DMS 273 (cell line): ENCODE results near the gene LTBP3.
"Not testable (repeated sequence)": the region's sequence is repeated elsewhere in the genome, so short reads cannot be mapped to it uniquely, and the experiment has no call there.

ENCODE experiments used
- DNase-seq: peaks from one replicate; lab custom pipeline; 2025; ENCODE audit not compliant: unreplicated experiment; lab: John Stamatoyannopoulos, UW

LTBP3 gene

DNA sequence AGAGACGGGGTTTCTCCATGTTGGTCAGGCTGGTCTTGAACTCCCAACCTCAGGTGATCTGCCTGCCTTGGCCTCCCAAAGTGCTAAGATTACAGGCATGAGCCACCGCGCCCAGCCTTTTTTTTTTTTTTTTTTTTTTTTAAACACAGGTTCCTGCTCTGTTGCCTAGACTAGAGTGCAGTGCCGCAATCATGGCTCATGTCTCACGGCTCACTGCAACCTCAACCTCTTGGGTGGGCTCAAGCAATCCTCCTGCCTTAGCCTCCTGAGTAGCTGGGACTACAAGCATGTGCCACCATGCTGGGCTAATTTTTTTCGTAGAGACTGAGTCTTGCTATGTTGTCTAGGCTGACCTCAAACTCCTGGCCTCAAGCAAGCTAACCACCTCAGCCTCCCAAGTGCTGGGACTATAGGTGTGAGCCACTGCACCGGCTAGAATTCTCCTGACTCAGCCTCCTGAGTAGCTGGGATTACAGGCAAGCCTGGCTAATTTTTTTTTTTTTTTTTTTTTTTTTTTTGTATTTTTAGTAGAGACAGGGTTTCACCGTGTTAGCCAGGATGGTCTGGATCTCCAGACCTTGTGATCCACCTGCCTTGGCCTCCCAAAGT, 39.1 kb downstream of the LTBP3 start:
- DNase-seq: not testable (repeated sequence)

GRCh38 chr11:65516135-65516968, 41.8 kb downstream of the LTBP3 start:
- no peak for DNase-seq

GRCh38 chr11:65512311-65512710, 45.8 kb downstream of the LTBP3 start:
- not testable (repeated sequence) for DNase-seq

GRCh38 chr11:65506772-65507505, 51.2 kb downstream of the LTBP3 start:
- DNase-seq: peak; percentile 96

GRCh38 chr11:65506290-65506771, 51.8 kb downstream of the LTBP3 start:
- DNase-seq: no peak

GRCh38 chr11:65505466-65506289, 52.5 kb downstream of the LTBP3 start:
- no peak for DNase-seq

- no peak for DNase-seq
These were observed 53.3 kb downstream of the LTBP3 start for GRCh38 chr11:65504674-65505465.

DNA sequence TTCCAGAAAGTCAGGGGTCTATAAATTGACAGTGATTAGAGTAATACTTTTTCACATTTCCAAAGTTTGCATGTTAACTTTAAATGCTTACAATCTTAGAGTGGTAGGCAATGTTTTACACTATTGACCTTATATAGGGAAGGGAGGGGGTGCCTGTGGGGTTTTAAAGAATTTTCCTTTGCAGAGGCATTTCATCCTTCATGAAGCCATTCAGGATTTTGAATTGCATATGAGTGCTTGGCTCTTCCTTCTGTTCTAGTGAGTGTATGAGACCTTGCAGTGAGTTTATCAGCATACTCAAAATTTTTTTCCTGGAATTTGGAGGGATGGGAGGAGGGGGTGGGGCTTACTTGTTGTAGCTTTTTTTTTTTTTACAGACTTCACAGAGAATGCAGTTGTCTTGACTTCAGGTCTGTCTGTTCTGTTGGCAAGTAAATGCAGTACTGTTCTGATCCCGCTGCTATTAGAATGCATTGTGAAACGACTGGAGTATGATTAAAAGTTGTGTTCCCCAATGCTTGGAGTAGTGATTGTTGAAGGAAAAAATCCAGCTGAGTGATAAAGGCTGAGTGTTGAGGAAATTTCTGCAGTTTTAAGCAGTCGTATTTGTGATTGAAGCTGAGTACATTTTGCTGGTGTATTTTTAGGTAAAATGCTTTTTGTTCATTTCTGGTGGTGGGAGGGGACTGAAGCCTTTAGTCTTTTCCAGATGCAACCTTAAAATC, 54.0 kb downstream of the LTBP3 start:
- DNase-seq: no peak

- no peak for DNase-seq
These were observed 54.7 kb downstream of the LTBP3 start for GRCh38 chr11:65503368-65503948.

DNA sequence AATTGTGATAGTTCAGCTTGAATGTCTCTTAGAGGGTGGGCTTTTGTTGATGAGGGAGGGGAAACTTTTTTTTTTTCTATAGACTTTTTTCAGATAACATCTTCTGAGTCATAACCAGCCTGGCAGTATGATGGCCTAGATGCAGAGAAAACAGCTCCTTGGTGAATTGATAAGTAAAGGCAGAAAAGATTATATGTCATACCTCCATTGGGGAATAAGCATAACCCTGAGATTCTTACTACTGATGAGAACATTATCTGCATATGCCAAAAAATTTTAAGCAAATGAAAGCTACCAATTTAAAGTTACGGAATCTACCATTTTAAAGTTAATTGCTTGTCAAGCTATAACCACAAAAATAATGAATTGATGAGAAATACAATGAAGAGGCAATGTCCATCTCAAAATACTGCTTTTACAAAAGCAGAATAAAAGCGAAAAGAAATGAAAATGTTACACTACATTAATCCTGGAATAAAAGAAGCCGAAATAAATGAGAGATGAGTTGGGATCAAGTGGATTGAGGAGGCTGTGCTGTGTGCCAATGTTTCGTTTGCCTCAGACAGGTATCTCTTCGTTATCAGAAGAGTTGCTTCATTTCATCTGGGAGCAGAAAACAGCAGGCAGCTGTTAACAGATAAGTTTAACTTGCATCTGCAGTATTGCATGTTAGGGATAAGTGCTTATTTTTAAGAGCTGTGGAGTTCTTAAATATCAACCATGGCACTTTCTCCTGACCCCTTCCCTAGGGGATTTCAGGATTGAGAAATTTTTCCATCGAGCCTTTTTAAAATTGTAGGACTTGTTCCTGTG, 55.4 kb downstream of the LTBP3 start:
- no peak for DNase-seq

- no peak for DNase-seq
These were observed 55.9 kb downstream of the LTBP3 start for GRCh38 chr11:65502274-65502554.

- no peak for DNase-seq
These were observed 56.5 kb downstream of the LTBP3 start for GRCh38 chr11:65501472-65502273.

DNA sequence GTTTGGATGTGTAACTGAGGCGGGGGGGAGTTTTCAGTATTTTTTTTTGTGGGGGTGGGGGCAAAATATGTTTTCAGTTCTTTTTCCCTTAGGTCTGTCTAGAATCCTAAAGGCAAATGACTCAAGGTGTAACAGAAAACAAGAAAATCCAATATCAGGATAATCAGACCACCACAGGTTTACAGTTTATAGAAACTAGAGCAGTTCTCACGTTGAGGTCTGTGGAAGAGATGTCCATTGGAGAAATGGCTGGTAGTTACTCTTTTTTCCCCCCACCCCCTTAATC, 57.0 kb downstream of the LTBP3 start:
- DNase-seq: no peak

GRCh38 chr11:65500387-65501185, 57.6 kb downstream of the LTBP3 start:
- DNase-seq: no peak

DNA sequence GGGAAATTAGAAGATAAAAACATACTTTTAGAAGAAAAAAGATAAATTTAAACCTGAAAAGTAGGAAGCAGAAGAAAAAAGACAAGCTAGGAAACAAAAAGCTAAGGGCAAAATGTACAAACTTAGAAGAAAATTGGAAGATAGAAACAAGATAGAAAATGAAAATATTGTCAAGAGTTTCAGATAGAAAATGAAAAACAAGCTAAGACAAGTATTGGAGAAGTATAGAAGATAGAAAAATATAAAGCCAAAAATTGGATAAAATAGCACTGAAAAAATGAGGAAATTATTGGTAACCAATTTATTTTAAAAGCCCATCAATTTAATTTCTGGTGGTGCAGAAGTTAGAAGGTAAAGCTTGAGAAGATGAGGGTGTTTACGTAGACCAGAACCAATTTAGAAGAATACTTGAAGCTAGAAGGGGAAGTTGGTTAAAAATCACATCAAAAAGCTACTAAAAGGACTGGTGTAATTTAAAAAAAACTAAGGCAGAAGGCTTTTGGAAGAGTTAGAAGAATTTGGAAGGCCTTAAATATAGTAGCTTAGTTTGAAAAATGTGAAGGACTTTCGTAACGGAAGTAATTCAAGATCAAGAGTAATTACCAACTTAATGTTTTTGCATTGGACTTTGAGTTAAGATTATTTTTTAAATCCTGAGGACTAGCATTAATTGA, 58.3 kb downstream of the LTBP3 start:
- no peak for DNase-seq

- peak; percentile 95 for DNase-seq
These were observed 59.0 kb downstream of the LTBP3 start, which contains the start of gene MALAT1 for GRCh38 chr11:65498977-65499712. MALAT1 (plus strand) TSS chr11:65499045.
